ENCODE results near the gene MGARP. TPM values are rescaled to one million over a fixed set of nuclear protein-coding genes. Genes with fewer than 3 reads are reported as not detected.
A peak's percentile ranks its signal among the peaks of the same experiment; 100 is the strongest.

Gene MGARP
- polyA plus RNA-seq, 1 donor (not counting 4 experiments of a cell fraction or from before 2014, with no cell fraction given): 0.94 TPM

DNA sequence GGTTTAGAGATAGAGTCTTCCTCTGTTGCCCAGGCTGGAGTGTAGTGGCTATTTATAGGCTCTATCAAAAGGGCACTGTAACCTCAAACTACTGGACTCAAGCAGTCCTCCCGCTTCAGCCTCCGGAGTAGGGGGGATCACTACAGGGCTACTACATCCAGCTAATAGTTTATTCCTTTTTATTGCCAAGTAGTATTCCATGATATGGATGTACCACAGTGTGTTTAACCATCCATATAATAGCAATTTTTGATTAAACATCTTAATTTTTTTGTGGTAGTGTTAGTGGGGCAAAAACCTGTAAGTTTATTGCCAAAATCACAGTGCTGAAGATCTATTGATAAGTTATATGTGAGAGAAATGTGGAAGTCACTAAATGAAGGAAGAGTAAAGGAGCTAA is 24.9 kb upstream of the MGARP start:
- no peaks in the 10 kb centered on the region for H3K9me1 ChIP-seq (ENCODE audit: control insufficient read depth, extremely low read depth, insufficient read depth, low read length)
- TF ChIP-seq EZH2 (IDR thresholded peaks at IDR 0.05; ENCODE audit: low read length): no peak
- TF ChIP-seq, protein P1, sequence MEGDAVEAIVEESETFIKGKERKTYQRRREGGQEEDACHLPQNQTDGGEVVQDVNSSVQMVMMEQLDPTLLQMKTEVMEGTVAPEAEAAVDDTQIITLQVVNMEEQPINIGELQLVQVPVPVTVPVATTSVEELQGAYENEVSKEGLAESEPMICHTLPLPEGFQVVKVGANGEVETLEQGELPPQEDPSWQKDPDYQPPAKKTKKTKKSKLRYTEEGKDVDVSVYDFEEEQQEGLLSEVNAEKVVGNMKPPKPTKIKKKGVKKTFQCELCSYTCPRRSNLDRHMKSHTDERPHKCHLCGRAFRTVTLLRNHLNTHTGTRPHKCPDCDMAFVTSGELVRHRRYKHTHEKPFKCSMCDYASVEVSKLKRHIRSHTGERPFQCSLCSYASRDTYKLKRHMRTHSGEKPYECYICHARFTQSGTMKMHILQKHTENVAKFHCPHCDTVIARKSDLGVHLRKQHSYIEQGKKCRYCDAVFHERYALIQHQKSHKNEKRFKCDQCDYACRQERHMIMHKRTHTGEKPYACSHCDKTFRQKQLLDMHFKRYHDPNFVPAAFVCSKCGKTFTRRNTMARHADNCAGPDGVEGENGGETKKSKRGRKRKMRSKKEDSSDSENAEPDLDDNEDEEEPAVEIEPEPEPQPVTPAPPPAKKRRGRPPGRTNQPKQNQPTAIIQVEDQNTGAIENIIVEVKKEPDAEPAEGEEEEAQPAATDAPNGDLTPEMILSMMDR (optimal IDR thresholded peaks at IDR 0.05 in 1 of 3, IDR thresholded peaks at IDR 0.05 in 1 of 3, conservative IDR thresholded peaks at IDR 0.05 in 1 of 3; ENCODE audit: extremely low read depth in 1 of 3, insufficient read depth in 2 of 3, low read length in 3 of 3): no peak
- H3K36me3 ChIP-seq (ENCODE audit: control insufficient read depth in 2 of 2, extremely low read depth in 1 of 2, insufficient read depth in 2 of 2, low read length in 2 of 2): peaks cover 1 to 4% of the 10 kb centered on the region in 2 experiments
- H3K9me3 ChIP-seq (ENCODE audit: control insufficient read depth, low read depth, low read length): no peaks in the 10 kb centered on the region
- no peak overlapping the region for H3K4me3 ChIP-seq (ENCODE audit: control insufficient read depth in 2 of 3, extremely low read depth in 1 of 3, insufficient read depth in 2 of 3, low read depth in 1 of 3, low read length in 3 of 3)
- H3K4me2 ChIP-seq (ENCODE audit: control insufficient read depth, extremely low read depth, insufficient read depth, low read depth, low read length): no peak overlapping the region
- H3K27me3 ChIP-seq (ENCODE audit: control insufficient read depth, extremely low read depth, insufficient read depth, low read length): no peaks in the 10 kb centered on the region
- H3K4me1 ChIP-seq (ENCODE audit: control insufficient read depth, extremely low read depth, insufficient read depth, low read length): peaks cover 16% of the 10 kb centered on the region
- FAIRE-seq (no peak), DNase-seq (ENCODE audit: low read depth, low spot score) (no peak)
- no peaks in the 10 kb centered on the region for H4K20me1 ChIP-seq (ENCODE audit: control insufficient read depth, extremely low read depth, insufficient read depth, low read length)
- H3K27ac ChIP-seq (ENCODE audit: control insufficient read depth, insufficient read depth, low read length): no peak overlapping the region
- dilution Hi-C loops (cut with MboI; ENCODE audit: extremely low pct_ligation_motif_present, low sequenced_read_pairs): no loop called here
- H3K79me2 ChIP-seq (ENCODE audit: control insufficient read depth, insufficient read depth, low read length): peaks cover 85% of the 10 kb centered on the region
- H3K9ac ChIP-seq (ENCODE audit: control insufficient read depth, extremely low read depth, insufficient read depth, low read length): no peak overlapping the region
- no peak overlapping the region for H2AFZ ChIP-seq (ENCODE audit: control insufficient read depth, low read length)

DNA sequence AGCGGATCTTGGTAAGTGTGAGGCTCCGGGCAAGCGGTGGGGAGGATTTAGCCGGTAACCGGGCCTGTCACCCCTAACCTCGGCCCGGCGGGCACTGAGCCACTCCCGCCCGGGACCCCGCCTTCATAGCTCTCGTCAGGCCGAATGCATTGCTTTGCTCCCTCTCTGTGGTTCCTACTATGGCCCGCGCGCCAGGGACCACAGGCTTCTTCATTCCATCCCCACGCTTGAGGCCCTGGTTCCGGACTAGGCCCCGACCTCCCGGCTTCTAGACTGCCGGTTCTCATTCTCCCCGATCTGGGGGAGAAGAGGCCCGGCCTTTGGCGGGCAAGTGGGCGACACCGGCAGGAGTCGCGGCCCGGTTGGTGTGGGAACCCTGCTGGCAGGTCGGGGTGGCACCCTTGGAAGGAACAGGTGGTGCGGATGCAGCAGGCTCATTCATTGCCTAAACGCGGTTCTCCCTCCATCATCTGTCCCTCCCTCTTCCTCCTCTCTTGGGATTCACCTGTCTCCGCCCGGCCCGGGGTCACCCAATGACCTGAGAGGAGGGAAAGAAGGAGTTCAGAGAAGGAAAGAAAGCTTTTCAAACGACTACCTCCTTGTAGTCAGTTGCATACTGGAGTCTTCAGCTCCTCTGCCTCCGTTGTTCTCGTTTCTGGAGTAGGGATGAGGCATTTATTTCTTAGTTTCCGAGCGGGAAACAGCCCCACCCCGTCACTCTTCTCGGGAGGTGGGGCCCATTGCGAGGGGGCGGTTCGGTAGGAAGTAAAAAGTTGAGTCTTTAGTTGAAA is 22.0 kb upstream of the MGARP start, which contains the start of gene NDUFC1:
Gene NDUFC1 (minus strand): TSS at position 657 of the 791 bp plus-strand sequence. CDS start 6,679 bp downstream, outside the sequence.
- DNase-seq (ENCODE audit: low read depth, low spot score) (no peak), FAIRE-seq (no peak)
- Histone ChIP-seq H4K20me1 (ENCODE audit: control insufficient read depth, extremely low read depth, insufficient read depth, low read length) (no peaks in the 10 kb centered on the region), H3K9me3 (ENCODE audit: control insufficient read depth, low read depth, low read length) (no peaks in the 10 kb centered on the region), H3K9ac (ENCODE audit: control insufficient read depth, extremely low read depth, insufficient read depth, low read length) (peak within 1 kb of the TSS; percentile 95), H3K79me2 (ENCODE audit: control insufficient read depth, insufficient read depth, low read length) (peaks cover 56% of the 10 kb centered on the region), H3K27me3 (ENCODE audit: control insufficient read depth, extremely low read depth, insufficient read depth, low read length) (no peaks in the 10 kb centered on the region), H3K4me3 (ENCODE audit: control insufficient read depth in 2 of 3, extremely low read depth in 1 of 3, insufficient read depth in 2 of 3, low read depth in 1 of 3, low read length in 3 of 3) (peak within 1 kb of the TSS; percentile 86 to 93 (median 91)), H3K4me1 (ENCODE audit: control insufficient read depth, extremely low read depth, insufficient read depth, low read length) (peaks cover 29% of the 10 kb centered on the region), H3K4me2 (ENCODE audit: control insufficient read depth, extremely low read depth, insufficient read depth, low read depth, low read length) (peak within 1 kb of the TSS; percentile 83), H2AFZ (ENCODE audit: control insufficient read depth, low read length) (peak within 1 kb of the TSS; percentile 92), H3K36me3 (ENCODE audit: control insufficient read depth in 2 of 2, extremely low read depth in 1 of 2, insufficient read depth in 2 of 2, low read length in 2 of 2) (peaks cover 1 to 4% of the 10 kb centered on the region in 2 experiments), H3K27ac (ENCODE audit: control insufficient read depth, insufficient read depth, low read length) (peak within 1 kb of the TSS; percentile 95), H3K9me1 (ENCODE audit: control insufficient read depth, extremely low read depth, insufficient read depth, low read length) (no peaks in the 10 kb centered on the region)
- dilution Hi-C loops (cut with MboI; ENCODE audit: extremely low pct_ligation_motif_present, low sequenced_read_pairs): no loop called here
- TF ChIP-seq, protein P1 (optimal IDR thresholded peaks at IDR 0.05 in 1 of 3, IDR thresholded peaks at IDR 0.05 in 1 of 3, conservative IDR thresholded peaks at IDR 0.05 in 1 of 3; ENCODE audit: extremely low read depth in 1 of 3, insufficient read depth in 2 of 3, low read length in 3 of 3): peak; percentile 22 to 44 (median 26)
- TF ChIP-seq EZH2 (IDR thresholded peaks at IDR 0.05; ENCODE audit: low read length): no peak
